ENCODE results near the gene TGFBR2. TPM values are rescaled to one million over a fixed set of nuclear protein-coding genes. Genes with fewer than 3 reads are reported as not detected.

TGFBR2 gene
- total and polyA plus RNA-seq, 2 of the 13 experiments (the other 11 are each of a cell fraction or from before 2014, with no cell fraction given), result 82.2 to 187 TPM

DNA sequence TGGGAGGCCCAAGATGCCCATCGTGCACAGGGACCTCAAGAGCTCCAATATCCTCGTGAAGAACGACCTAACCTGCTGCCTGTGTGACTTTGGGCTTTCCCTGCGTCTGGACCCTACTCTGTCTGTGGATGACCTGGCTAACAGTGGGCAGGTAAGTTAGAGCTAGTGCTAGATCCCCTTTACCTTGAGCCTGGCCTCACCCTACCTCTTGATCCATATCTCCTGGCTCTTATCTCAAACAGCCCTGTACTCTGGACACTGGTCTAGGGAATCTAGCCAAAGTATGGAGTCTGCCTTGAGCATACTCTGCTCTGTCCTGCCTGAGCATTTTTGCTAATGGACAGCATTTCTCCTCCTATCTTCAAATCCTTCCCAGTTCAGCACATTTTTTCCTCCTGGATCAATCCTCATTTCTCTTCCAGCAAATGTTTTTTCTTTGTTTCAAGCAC is 65.9 kb downstream of the TGFBR2 start:
- Histone ChIP-seq H3K27ac (ENCODE audit: extremely low read length, insufficient read depth, low read length) (peak overlapping the region; percentile 13), H3K9me3 (ENCODE audit: low read length) (no peaks in the 10 kb centered on the region), H3K36me3 (replicated peaks in 1 of 2; ENCODE audit: control insufficient read depth in 1 of 2, insufficient read depth in 2 of 2, low read length in 2 of 2) (peaks cover 40 to 94% of the 10 kb centered on the region in 2 experiments), H4K20me1 (ENCODE audit: insufficient read depth, low read length) (peaks cover 82% of the 10 kb centered on the region), H3K27me3 (ENCODE audit: control insufficient read depth in 1 of 2, insufficient read depth in 2 of 2, low read length in 2 of 2) (no peaks in the 10 kb centered on the region), H3K4me1 (ENCODE audit: insufficient read depth, low read length) (peaks cover 8% of the 10 kb centered on the region), H3K4me2 (ENCODE audit: low read depth, low read length) (no peak overlapping the region), H2AFZ (ENCODE audit: low read length) (no peak overlapping the region), H3K9ac (ENCODE audit: insufficient read depth, low read depth, low read length) (no peak overlapping the region), H3K4me3 (replicated peaks in 1 of 3; ENCODE audit: insufficient read depth in 1 of 3, low read depth in 2 of 3, low read length in 3 of 3) (no peak overlapping the region), H3K79me2 (ENCODE audit: insufficient read depth, low read length) (peaks cover 81% of the 10 kb centered on the region)
- no peak for DNase-seq (ENCODE audit: low spot score)
- CTCF ChIA-PET (ENCODE audit: low intra/inter-chr PET ratio, low total read pairs), result no interaction called here
- 96% methylated on average over 4 of the region's 4 CpGs for whole genome bisulfite sequencing (ENCODE audit: low lambda C conversion rate)
- no TSS peak for BruUV-seq (replicated peaks)
- in situ Hi-C loops (cut with HindIII; ENCODE audit: extremely low pct_ligation_motif_present, low pct_unique_long_range_greater_than_20kb) (no loop called here), intact Hi-C loops (cut with micrococcal nuclease; ENCODE audit: unreplicated experiment) (no loop called here)
- FAIRE-seq, result no peak
- POLR2A ChIA-PET, result no interaction called here
- peak; percentile 41 for ATAC-seq
- TF ChIP-seq NFYC (CRISPR knock-in tag; IDR thresholded peaks at IDR 0.05) (no peak), ZC3H4 (CRISPR knock-in tag; IDR thresholded peaks at IDR 0.05; ENCODE audit: borderline replicate concordance) (no peak), KMT2A (CRISPR knock-in tag; IDR thresholded peaks at IDR 0.05) (0 out of 2 replicates have a peak, but pooled peaks have one; percentile 11), RFXAP (CRISPR knock-in tag; IDR thresholded peaks at IDR 0.05; ENCODE audit: borderline replicate concordance) (no peak), PAF1 (CRISPR knock-in tag; IDR thresholded peaks at IDR 0.05) (0 out of 2 replicates have a peak, but pooled peaks have one; percentile 16), TEAD3 (CRISPR knock-in tag; optimal IDR thresholded peaks at IDR 0.05; ENCODE audit: borderline replicate concordance) (no peak), RBM22 (optimal IDR thresholded peaks at IDR 0.05; ENCODE audit: low read length) (peak; percentile 96), ZNF570 (CRISPR knock-in tag; IDR thresholded peaks at IDR 0.05; ENCODE audit: borderline replicate concordance) (no peak), ZC3H13 (CRISPR knock-in tag; IDR thresholded peaks at IDR 0.05) (peak; percentile 93), ZNF17 (CRISPR knock-in tag; IDR thresholded peaks at IDR 0.05) (no peak), GLI4 (CRISPR knock-in tag; IDR thresholded peaks at IDR 0.05; ENCODE audit: borderline replicate concordance) (no peak), ZNF12 (CRISPR knock-in tag; IDR thresholded peaks at IDR 0.05) (no peak), ZNF670 (CRISPR knock-in tag; IDR thresholded peaks at IDR 0.05; ENCODE audit: borderline replicate concordance) (no peak), CHCHD3 (CRISPR knock-in tag; IDR thresholded peaks at IDR 0.05) (no peak)
- TF ChIP-seq, protein P1, sequence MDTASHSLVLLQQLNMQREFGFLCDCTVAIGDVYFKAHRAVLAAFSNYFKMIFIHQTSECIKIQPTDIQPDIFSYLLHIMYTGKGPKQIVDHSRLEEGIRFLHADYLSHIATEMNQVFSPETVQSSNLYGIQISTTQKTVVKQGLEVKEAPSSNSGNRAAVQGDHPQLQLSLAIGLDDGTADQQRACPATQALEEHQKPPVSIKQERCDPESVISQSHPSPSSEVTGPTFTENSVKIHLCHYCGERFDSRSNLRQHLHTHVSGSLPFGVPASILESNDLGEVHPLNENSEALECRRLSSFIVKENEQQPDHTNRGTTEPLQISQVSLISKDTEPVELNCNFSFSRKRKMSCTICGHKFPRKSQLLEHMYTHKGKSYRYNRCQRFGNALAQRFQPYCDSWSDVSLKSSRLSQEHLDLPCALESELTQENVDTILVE (CRISPR knock-in tag; IDR thresholded peaks at IDR 0.05), result no peak
- TF ChIP-seq, protein P2, sequence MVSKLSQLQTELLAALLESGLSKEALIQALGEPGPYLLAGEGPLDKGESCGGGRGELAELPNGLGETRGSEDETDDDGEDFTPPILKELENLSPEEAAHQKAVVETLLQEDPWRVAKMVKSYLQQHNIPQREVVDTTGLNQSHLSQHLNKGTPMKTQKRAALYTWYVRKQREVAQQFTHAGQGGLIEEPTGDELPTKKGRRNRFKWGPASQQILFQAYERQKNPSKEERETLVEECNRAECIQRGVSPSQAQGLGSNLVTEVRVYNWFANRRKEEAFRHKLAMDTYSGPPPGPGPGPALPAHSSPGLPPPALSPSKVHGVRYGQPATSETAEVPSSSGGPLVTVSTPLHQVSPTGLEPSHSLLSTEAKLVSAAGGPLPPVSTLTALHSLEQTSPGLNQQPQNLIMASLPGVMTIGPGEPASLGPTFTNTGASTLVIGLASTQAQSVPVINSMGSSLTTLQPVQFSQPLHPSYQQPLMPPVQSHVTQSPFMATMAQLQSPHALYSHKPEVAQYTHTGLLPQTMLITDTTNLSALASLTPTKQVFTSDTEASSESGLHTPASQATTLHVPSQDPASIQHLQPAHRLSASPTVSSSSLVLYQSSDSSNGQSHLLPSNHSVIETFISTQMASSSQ (IDR thresholded peaks at IDR 0.05; ENCODE audit: low read depth), result no peak
- TF ChIP-seq, protein P2 (CRISPR knock-in tag; IDR thresholded peaks at IDR 0.05; ENCODE audit: borderline replicate concordance), result no peak
- TF ChIP-seq, protein P3, sequence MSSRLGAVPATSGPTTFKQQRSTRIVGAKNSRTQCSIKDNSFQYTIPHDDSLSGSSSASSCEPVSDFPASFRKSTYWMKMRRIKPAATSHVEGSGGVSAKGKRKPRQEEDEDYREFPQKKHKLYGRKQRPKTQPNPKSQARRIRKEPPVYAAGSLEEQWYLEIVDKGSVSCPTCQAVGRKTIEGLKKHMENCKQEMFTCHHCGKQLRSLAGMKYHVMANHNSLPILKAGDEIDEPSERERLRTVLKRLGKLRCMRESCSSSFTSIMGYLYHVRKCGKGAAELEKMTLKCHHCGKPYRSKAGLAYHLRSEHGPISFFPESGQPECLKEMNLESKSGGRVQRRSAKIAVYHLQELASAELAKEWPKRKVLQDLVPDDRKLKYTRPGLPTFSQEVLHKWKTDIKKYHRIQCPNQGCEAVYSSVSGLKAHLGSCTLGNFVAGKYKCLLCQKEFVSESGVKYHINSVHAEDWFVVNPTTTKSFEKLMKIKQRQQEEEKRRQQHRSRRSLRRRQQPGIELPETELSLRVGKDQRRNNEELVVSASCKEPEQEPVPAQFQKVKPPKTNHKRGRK (CRISPR knock-in tag; IDR thresholded peaks at IDR 0.05), result no peak
- TF ChIP-seq, protein P4, sequence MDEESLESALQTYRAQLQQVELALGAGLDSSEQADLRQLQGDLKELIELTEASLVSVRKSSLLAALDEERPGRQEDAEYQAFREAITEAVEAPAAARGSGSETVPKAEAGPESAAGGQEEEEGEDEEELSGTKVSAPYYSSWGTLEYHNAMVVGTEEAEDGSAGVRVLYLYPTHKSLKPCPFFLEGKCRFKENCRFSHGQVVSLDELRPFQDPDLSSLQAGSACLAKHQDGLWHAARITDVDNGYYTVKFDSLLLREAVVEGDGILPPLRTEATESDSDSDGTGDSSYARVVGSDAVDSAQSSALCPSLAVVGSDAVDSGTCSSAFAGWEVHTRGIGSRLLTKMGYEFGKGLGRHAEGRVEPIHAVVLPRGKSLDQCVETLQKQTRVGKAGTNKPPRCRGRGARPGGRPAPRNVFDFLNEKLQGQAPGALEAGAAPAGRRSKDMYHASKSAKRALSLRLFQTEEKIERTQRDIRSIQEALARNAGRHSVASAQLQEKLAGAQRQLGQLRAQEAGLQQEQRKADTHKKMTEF (CRISPR knock-in tag; IDR thresholded peaks at IDR 0.05), result no peak

Data from HepG2 (cell line).